ENCODE results near the gene KANSL1L.

- TF ChIP-seq YY1 (IDR thresholded peaks at IDR 0.05; ENCODE audit: low read depth) (no peak), CTCF (IDR thresholded peaks at IDR 0.05) (no peak), POLR2AphosphoS5 (IDR thresholded peaks at IDR 0.05; ENCODE audit: low read depth, low read length) (no peak), USF2 (IDR thresholded peaks at IDR 0.05; ENCODE audit: borderline replicate concordance, low read depth, low read length) (no peak), CHD2 (IDR thresholded peaks at IDR 0.05; ENCODE audit: low read length, partially characterized antibody) (no peak), SIN3A (IDR thresholded peaks at IDR 0.05; ENCODE audit: borderline replicate concordance, low read depth, low read length) (no peak), ELF1 (IDR thresholded peaks at IDR 0.05) (no peak), TAF1 (IDR thresholded peaks at IDR 0.05; ENCODE audit: borderline replicate concordance, low read depth, low read length) (no peak), GABPA (IDR thresholded peaks at IDR 0.05; ENCODE audit: low read depth) (no peak), EZH2phosphoT487 (IDR thresholded peaks at IDR 0.05; ENCODE audit: borderline replicate concordance, low read depth) (no peak)
These were observed 121.4 kb downstream of the KANSL1L start for GRCh38 chr2:210049831-210050230.
